HUES48 (cell line): Measurements from ENCODE around the gene CDH2.
A peak's percentile ranks its signal among the peaks of the same experiment; 100 is the strongest.

ENCODE experiments used
- H3K27ac ChIP-seq: one replicate; pipeline ENCODE4 v1.7.0; 2013; ENCODE audit warnings: low read depth, low read length, inconsistent platforms
- H3K27me3 ChIP-seq: 2 replicates; pipeline ENCODE4 v1.6.1; 2013; ENCODE audit warnings: mild to moderate bottlenecking, low read length; ENCODE audit not compliant: control insufficient read depth, insufficient read depth
- H3K36me3 ChIP-seq: 2 replicates; pipeline ENCODE4 v1.6.1; 2013; ENCODE audit warnings: low read length; ENCODE audit not compliant: control insufficient read depth, insufficient read depth
- H3K4me1 ChIP-seq: 2 replicates; pipeline ENCODE4 v1.6.1; 2013; ENCODE audit warnings: mild to moderate bottlenecking, low read length; ENCODE audit not compliant: control insufficient read depth, insufficient read depth
- H3K4me3 ChIP-seq: 2 replicates; pipeline ENCODE4 v1.5.1; 2013; ENCODE audit warnings: mild to moderate bottlenecking, low read depth, low read length
- H3K9ac ChIP-seq: 2 replicates; pipeline ENCODE4 v1.6.1; 2013; ENCODE audit warnings: mild to moderate bottlenecking, low read depth, low read length, moderate library complexity
- H3K9me3 ChIP-seq: 2 replicates; pipeline ENCODE4 v1.6.1; 2013; ENCODE audit warnings: low read length; ENCODE audit not compliant: control insufficient read depth, insufficient read depth

CDH2 gene

GRCh38 chr18:28018351-28018750, 158.6 kb downstream of the CDH2 start:
- Histone ChIP-seq H3K36me3 (no peaks in the 10 kb centered on the region), H3K4me1 (no peaks in the 10 kb centered on the region), H3K27me3 (no peaks in the 10 kb centered on the region), H3K9me3 (no peaks in the 10 kb centered on the region), H3K4me3 (no peak overlapping the region), H3K9ac (no peak overlapping the region), H3K27ac (no peak overlapping the region)

GRCh38 chr18:28015671-28016070, 161.3 kb downstream of the CDH2 start:
- no peak overlapping the region for H3K9ac ChIP-seq
- no peaks in the 10 kb centered on the region for H3K9me3 ChIP-seq
- no peaks in the 10 kb centered on the region for H3K36me3 ChIP-seq
- H3K4me1 ChIP-seq: peaks cover 13% of the 10 kb centered on the region; the same call in 1 of the 2 replicates
- H3K27me3 ChIP-seq: no peaks in the 10 kb centered on the region
- H3K4me3 ChIP-seq: no peak overlapping the region
- H3K27ac ChIP-seq: no peak overlapping the region

- 0 out of 2 replicates have a peak, but pooled peaks cover 4% of the 10 kb centered on the region for H3K36me3 ChIP-seq
- H3K9me3 ChIP-seq: no peaks in the 10 kb centered on the region
- no peak overlapping the region for H3K27ac ChIP-seq
- H3K27me3 ChIP-seq: no peaks in the 10 kb centered on the region
- H3K4me3 ChIP-seq: no peak overlapping the region
- no peak overlapping the region for H3K9ac ChIP-seq
- peaks cover 13% of the 10 kb centered on the region; the same call in 1 of the 2 replicates for H3K4me1 ChIP-seq
Measured at GRCh38 chr18:28013066-28013465, 163.9 kb downstream of the CDH2 start.

- H3K27ac ChIP-seq: no peak overlapping the region
Measured at GRCh38 chr18:28012336-28012735, 164.6 kb downstream of the CDH2 start.

GRCh38 chr18:28009589-28009988, 167.3 kb downstream of the CDH2 start:
- H3K9ac ChIP-seq: no peak overlapping the region
- no peak overlapping the region for H3K4me3 ChIP-seq
- peak overlapping the region; percentile 35 for H3K27ac ChIP-seq
- no peaks in the 10 kb centered on the region for H3K27me3 ChIP-seq
- peaks cover 13% of the 10 kb centered on the region; the same call in 1 of the 2 replicates for H3K4me1 ChIP-seq
- 0 out of 2 replicates have a peak, but pooled peaks cover 4% of the 10 kb centered on the region for H3K36me3 ChIP-seq
- H3K9me3 ChIP-seq: no peaks in the 10 kb centered on the region

More at GRCh38 chr18:28012336-28012735, 164.6 kb downstream of the CDH2 start:
- Histone ChIP-seq H3K9ac (no peak overlapping the region), H3K27me3 (no peaks in the 10 kb centered on the region), H3K36me3 (0 out of 2 replicates have a peak, but pooled peaks cover 4% of the 10 kb centered on the region), H3K4me3 (no peak overlapping the region), H3K9me3 (no peaks in the 10 kb centered on the region), H3K4me1 (peaks cover 13% of the 10 kb centered on the region; the same call in 1 of the 2 replicates)

GRCh38 chr18:28007841-28008240, 169.1 kb downstream of the CDH2 start:
- Histone ChIP-seq H3K9me3 (no peaks in the 10 kb centered on the region), H3K27ac (no peak overlapping the region), H3K36me3 (0 out of 2 replicates have a peak, but pooled peaks cover 5% of the 10 kb centered on the region), H3K4me1 (peaks cover 13% of the 10 kb centered on the region; the same call in 1 of the 2 replicates), H3K27me3 (no peaks in the 10 kb centered on the region), H3K4me3 (no peak overlapping the region), H3K9ac (no peak overlapping the region)

GRCh38 chr18:28005164-28005563, 171.8 kb downstream of the CDH2 start:
- H3K4me3 ChIP-seq: no peak overlapping the region
- H3K36me3 ChIP-seq: 0 out of 2 replicates have a peak, but pooled peaks cover 14% of the 10 kb centered on the region
- no peaks in the 10 kb centered on the region for H3K27me3 ChIP-seq
- H3K4me1 ChIP-seq: no peaks in the 10 kb centered on the region
- no peak overlapping the region for H3K9ac ChIP-seq
- no peaks in the 10 kb centered on the region for H3K9me3 ChIP-seq
- no peak overlapping the region for H3K27ac ChIP-seq

GRCh38 chr18:28004606-28005005, 172.3 kb downstream of the CDH2 start:
- no peak overlapping the region for H3K9ac ChIP-seq
- no peaks in the 10 kb centered on the region for H3K4me1 ChIP-seq
- H3K9me3 ChIP-seq: no peaks in the 10 kb centered on the region
- H3K27ac ChIP-seq: no peak overlapping the region
- no peaks in the 10 kb centered on the region for H3K27me3 ChIP-seq
- H3K4me3 ChIP-seq: no peak overlapping the region
- H3K36me3 ChIP-seq: 0 out of 2 replicates have a peak, but pooled peaks cover 14% of the 10 kb centered on the region

GRCh38 chr18:28003451-28003850, 173.5 kb downstream of the CDH2 start:
- Histone ChIP-seq H3K9ac (no peak overlapping the region), H3K27ac (no peak overlapping the region), H3K4me1 (no peaks in the 10 kb centered on the region), H3K27me3 (no peaks in the 10 kb centered on the region), H3K4me3 (no peak overlapping the region), H3K36me3 (peaks cover 11% of the 10 kb centered on the region; the same call in 1 of the 2 replicates), H3K9me3 (no peaks in the 10 kb centered on the region)

- Histone ChIP-seq H3K9ac (no peak overlapping the region), H3K27me3 (no peaks in the 10 kb centered on the region), H3K4me3 (no peak overlapping the region), H3K9me3 (no peaks in the 10 kb centered on the region), H3K27ac (no peak overlapping the region), H3K36me3 (peaks cover 12% of the 10 kb centered on the region; the same call in 1 of the 2 replicates), H3K4me1 (no peaks in the 10 kb centered on the region)
Measured at GRCh38 chr18:28002841-28003240, 174.1 kb downstream of the CDH2 start.

- Histone ChIP-seq H3K4me1 (no peaks in the 10 kb centered on the region), H3K36me3 (peaks cover 14% of the 10 kb centered on the region), H3K9ac (no peak overlapping the region), H3K9me3 (no peaks in the 10 kb centered on the region), H3K27ac (no peak overlapping the region), H3K4me3 (no peak overlapping the region), H3K27me3 (no peaks in the 10 kb centered on the region)
Measured at GRCh38 chr18:27996801-27997272, 180.1 kb downstream of the CDH2 start.
